Stimulated activated CD4-positive, alpha-beta T cell treated with anti-CD3 and anti-CD28 coated beads, Interleukin-12 subunit alpha, Interleukin-12 subunit beta, amount 100 ng/mL, for 24 hours (primary cell): ENCODE results near the gene TENT5C.

Experiments used
- DNase-seq, 2 experiments: peaks; one replicate each; pipeline ENCODE4 v3.0.0-alpha.2; 2020; ENCODE audit warnings: low read depth in 2 of 2

The TENT5C gene

GRCh38 chr1:117592155-117592554, 13.7 kb upstream of the TENT5C start:
- DNase-seq = no peak

GRCh38 chr1:117594261-117594990, 11.4 kb upstream of the TENT5C start:
- DNase-seq = no peak

- no peak for DNase-seq
Measured at GRCh38 chr1:117596023-117596720, 9.7 kb upstream of the TENT5C start.

GRCh38 chr1:117598489-117598888, 7.4 kb upstream of the TENT5C start:
- no peak for DNase-seq

DNA sequence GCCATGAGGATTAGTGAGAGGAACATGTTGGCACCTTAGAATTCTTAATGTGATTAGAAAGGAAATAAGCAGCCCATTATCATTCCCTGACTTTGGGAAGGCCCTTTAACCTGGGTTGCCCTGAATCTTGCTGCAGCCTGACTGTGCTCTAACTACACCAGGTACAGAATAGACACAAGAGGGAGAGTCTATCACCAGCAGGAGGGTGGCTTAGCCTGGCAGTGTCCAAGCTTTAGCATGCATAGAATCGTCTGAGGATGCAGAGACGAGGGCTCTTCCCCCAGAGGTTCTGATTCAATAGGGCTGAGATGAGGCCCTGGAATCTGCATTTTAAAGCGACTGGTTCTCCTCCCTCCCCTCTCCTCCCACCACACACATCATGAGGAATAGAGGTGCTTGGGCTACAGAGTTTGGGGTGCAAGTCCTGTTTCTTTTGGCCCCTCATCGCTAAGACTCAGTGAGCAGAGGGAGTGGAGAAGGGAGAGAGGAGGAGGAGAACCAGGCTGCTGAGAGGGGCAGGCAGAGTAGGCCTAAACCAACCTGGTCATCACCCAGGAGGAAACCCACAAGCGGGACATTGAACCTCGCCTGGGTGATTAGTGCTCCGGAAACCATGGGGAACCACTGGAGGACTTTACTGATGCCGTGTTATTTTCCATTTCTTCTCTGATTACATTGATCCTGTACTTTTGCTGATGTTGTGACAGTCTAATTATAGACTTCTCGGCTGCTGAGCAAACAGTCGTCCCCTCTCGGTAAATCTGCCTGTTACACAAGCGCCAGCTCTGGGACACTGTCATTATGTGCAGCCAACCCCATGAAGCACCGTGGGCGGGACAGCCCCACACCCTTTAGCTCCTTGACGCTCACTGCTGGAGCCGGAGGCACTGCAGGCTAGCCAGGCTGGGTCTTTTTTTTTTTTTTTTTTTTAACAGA, 6.3 kb upstream of the TENT5C start:
- DNase-seq = no peak

DNA sequence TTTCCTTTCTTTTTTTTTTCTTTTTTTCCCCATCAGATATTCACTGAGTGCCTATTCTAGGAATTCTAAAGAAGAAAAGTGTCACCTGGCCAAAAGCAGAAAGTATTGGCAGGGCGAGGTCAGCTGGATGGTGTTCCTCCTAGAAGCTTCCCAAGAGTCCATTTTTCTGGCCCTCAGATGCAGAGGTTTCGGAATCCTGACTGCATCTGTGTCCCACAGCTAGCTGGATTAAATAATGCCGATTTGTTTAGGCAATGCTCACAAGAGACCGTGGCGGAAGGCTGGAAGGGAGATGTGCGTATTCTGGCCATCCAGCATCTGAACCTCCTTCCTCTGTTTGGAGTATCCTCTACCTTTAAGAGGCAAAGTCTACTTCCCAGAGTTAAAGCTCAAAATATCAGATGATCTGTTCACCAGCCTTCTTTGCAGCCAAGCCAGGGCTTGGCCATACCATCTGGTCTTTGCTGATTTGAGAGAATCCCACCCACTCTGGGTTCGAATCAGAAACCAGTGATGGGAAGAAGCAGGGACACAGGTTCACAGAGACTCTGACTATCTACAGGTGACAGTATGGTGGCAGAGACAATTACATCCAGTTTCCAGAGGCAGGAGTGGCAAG, 5.4 kb upstream of the TENT5C start:
- DNase-seq = no peak

GRCh38 chr1:117600966-117601365, 4.9 kb upstream of the TENT5C start:
- DNase-seq = no peak

GRCh38 chr1:117602862-117603261, 3.0 kb upstream of the TENT5C start:
- no peak for DNase-seq

- no peak for DNase-seq
Measured at GRCh38 chr1:117605164-117605773, 579 bp upstream of the TENT5C start.

- peak in 1 of 2 experiments; percentile 31 for DNase-seq
Measured at GRCh38 chr1:117606649-117607430, 992 bp downstream of the TENT5C start.

GRCh38 chr1:117607471-117607870, 1.6 kb downstream of the TENT5C start:
- DNase-seq = peak in 1 of 2 experiments; percentile 11

- DNase-seq = no peak
Measured at GRCh38 chr1:117608115-117608615, 2.3 kb downstream of the TENT5C start.

- DNase-seq = no peak
Measured at GRCh38 chr1:117608758-117609157, 2.9 kb downstream of the TENT5C start.

DNA sequence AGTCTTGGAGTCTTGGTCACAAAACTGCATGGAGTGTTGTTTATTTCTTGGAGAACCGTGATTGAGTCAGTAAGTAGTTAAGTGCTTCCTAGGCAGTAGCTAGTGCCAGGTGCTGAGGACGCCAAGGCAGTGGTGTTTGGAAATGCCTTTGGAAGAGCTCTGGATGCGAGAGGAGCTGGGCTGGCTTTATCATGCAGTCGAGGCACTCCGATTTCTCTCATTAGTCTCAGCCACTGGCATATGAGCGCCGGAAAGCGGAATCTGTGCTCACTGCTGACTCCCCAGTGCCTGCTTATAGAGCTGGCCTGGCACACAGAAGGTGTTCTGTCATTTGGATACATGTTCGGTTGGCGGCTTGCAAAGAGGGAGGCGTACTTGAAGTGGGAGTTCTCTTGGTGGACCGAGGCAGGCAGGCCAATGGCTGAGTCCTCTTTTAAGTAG, 3.6 kb downstream of the TENT5C start:
- DNase-seq = no peak

GRCh38 chr1:117610036-117610435, 4.2 kb downstream of the TENT5C start:
- DNase-seq = no peak

DNA sequence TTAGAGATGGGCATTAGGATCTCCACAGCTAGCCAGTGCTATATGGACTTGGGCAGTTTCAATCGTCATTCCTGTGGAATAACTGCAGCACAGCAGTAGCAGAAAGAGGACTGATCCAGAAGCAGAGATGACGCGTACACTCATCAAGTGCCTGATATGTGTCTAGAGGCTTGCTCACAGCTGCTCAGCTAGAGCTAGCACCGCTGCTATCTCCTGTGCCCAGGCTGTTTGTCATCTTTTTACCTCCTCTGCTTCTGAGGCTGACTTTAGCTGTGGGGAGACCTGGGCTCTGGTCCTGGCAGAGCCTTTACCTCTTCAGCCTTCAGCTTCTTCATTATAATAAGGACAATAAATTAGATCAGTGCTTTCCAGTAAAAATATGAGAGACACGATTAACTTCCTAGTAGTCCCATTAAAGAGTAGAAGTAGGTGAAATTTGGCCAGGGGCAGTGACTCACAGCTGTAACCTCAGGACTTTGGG, 5.3 kb downstream of the TENT5C start:
- no peak for DNase-seq

DNA sequence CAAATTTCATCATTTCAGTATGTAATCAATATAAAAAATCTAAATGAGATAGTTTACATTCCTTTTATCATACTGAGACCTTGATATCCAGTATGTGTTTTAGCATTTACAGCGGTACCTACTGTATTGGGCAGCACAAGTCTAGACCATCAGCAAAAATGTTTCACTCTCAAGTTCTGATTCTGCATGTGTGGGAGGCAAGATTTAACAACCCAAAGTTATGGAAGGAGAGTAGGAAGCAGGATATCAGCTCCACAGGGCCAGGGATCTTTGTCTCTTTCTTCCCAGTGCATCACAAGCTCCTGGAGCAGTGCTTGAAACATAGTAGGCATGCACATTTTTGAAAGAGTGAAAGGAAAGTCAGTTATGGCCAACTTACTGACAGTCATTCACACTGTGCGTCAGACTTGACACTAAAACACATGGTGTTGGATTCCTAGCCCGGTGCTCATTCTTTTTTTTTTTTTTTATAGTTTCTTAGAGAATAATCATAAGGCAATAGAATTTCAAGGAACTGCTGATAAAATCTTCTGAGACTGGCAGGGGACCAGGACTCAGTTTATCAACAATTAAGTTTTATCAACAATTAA, 6.1 kb downstream of the TENT5C start:
- no peak for DNase-seq

GRCh38 chr1:117612517-117613248, 6.8 kb downstream of the TENT5C start:
- no peak for DNase-seq
